Measurements from ENCODE around the gene POU2F3. TPM values are rescaled to one million over a fixed set of nuclear protein-coding genes. Genes with fewer than 3 reads are reported as not detected.

POU2F3 gene
- not detected for polyA plus RNA-seq (2013, experiment 1 of 2; ENCODE audit: insufficient read length)
- polyA plus RNA-seq (2013, experiment 2 of 2; ENCODE audit: insufficient read length): 0.48 TPM

DNA sequence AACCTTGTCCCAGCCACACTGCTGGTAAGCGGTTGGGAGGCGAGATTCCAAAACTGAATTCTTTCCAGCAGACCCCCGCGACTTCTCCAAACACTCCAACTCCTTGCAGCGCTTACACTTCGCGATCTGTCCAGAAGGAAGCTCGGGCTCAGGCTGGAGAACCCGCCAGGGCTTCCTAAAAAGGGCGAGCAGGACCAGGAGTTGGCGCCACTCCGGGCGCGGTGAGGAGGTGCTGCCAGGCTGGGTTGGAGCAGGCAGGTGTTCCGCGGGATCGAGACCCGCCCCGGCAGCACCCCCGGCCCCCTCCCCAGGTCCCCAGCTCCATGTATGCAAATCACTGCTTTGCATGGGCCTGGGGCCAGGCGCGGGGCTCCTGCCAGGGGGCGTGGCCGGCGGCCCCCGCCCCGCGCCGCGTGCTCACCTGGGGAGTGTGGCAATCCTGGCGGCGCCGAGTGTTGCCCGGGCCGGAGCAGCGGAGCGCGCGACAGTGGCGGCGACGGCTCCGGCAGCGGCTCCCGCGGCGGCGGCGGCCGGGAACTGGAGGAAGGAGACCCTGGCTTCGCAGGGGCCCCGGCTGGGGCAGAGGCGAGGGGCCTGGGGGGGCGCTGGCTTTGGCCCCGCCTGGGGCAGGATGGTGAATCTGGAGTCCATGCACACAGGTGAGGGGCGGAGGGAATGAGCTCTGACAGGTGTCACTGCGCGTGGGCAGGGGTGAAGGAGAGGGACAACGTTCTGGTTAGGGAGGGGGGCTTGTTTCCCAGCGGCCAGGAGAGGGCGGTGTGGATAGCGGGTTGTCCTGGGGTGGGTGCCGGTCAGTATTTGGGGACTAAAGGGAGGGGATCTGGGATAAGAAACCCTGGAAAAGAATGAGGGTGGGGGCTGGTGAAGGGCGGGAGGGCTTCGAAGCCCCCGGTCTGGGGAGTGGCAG is at the start of gene POU2F3:
Gene POU2F3, plus strand, starts transcription at position 428 of the 928 bp plus-strand sequence. Its CDS starts 204 bp downstream, at position 632.
- no peak for DNase-seq

DNA sequence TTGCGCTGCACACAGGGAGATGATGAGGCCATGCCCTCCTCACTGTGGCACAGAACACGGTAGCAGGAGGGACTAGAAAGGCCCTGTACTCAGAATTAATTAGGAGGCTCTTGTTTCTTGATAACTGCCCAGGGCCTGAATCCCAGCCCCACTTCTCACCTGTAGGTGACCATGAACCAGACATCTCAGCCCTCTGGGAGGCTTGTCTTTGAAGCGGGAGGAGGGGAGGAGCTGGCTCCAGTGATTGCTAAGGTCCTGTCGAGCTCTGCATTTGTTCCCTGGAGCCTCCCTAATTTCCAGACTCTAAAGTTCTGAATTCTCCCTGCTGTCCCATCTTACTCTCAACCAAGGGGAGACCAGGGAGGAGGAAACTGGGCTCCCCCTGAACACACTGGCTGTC is 48.9 kb upstream of the POU2F3 start:
- no peak for DNase-seq

- no peak for DNase-seq
Measured at GRCh38 chr11:120192831-120193625, 46.9 kb upstream of the POU2F3 start.

GRCh38 chr11:120194166-120194565 is 45.8 kb upstream of the POU2F3 start:
- DNase-seq: no peak

GRCh38 chr11:120195601-120196320 is 44.2 kb upstream of the POU2F3 start:
- DNase-seq: no peak

GRCh38 chr11:120196826-120197225 is 43.1 kb upstream of the POU2F3 start:
- no peak for DNase-seq

GRCh38 chr11:120197251-120197891 is 42.6 kb upstream of the POU2F3 start:
- DNase-seq: peak; percentile 89

- no peak for DNase-seq
Measured at GRCh38 chr11:120197977-120198376, 42.0 kb upstream of the POU2F3 start.

DNA sequence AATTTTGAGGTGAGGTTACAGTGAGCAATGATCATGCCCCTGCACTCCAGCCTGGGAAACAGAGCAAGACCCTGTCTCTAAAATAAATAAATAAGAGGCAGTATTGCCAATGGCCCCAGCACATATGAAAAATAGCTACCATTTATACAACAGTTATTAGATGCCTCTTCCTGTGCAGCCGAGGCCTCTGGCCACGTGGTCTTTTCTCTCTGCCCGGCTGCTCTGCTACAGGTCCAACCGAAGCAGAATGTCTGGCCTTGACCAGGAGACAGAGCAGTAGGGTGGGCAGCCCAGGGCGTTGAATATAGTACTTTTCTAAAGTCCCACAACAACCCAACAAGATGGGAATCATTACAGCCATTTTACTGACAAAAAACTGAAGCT is 41.5 kb upstream of the POU2F3 start:
- DNase-seq: no peak

- DNase-seq: no peak
Measured at GRCh38 chr11:120198787-120199469, 41.0 kb upstream of the POU2F3 start.

- no peak for DNase-seq
Measured at GRCh38 chr11:120199613-120200012, 40.3 kb upstream of the POU2F3 start.

- DNase-seq: no peak
Measured at GRCh38 chr11:120200677-120201076, 39.3 kb upstream of the POU2F3 start.

DNA sequence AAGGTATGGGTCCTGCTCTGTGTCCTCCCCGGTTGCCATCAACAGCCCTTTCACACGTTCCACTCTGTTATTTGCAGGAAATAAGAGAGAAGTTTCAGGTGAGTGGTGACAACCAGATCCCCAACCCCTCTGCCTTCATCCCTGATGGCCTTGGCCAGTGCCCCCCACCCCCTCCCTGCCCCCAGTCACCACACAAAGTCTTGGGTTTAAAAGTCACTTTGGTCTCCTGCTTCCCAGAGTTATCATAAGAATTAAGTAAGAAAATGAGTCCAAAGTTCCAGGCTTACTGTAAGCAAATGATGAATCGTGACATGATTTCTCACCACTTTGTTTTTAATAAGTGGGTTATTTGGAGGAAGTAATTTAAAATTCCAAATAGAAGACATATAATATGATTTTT is 38.3 kb upstream of the POU2F3 start:
- DNase-seq: no peak

DNA sequence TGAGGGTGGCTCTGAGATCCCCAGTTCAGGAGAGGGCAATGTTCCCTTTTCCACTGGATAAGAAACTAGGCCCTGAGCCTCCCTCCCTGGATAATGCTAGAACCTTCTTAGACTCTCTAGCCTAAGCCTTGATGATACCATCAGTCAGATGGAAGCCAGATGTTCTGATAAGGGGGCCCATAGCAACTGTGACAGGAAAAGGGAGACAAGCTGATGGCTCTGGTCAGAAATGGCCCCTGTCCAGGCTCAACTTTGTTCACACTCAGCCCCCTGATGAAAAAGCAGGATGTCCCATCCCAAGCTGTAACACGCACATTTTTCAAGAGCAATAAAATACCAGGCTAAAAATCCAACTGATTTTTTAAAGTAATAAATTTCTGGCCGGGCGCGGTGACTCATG is 36.3 kb upstream of the POU2F3 start:
- no peak for DNase-seq

DNA sequence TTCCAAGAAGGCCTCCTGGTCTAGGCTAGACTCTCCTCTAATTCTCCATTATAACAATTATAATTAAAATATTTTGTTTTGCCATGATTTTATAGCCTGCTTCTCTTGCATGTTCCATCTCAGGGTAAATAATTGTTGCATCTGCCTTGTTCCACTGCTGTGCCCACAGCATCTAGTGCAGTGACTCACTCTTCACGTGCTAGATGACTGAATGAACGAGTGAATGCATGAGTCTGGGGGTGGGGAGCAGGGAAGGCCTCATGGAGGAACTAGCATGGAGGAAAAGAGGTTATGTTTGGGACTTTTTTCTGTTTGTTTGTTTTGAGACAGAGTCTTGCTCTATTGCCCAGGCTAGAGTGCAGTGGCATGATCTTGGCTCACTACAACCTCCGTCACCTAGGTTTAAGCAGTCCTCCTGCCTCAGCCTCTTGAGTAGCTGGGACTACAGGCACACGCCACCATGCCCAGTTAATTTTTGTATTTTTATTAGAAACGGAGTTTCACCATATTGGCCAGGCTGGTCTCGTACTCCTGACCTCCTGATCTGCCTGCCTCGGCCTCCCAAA is 34.3 kb upstream of the POU2F3 start:
- no peak for DNase-seq

GRCh38 chr11:120207512-120207911 is 32.4 kb upstream of the POU2F3 start:
- no peak for DNase-seq

- no peak for DNase-seq
Measured at GRCh38 chr11:120208001-120208441, 31.9 kb upstream of the POU2F3 start.

DNA sequence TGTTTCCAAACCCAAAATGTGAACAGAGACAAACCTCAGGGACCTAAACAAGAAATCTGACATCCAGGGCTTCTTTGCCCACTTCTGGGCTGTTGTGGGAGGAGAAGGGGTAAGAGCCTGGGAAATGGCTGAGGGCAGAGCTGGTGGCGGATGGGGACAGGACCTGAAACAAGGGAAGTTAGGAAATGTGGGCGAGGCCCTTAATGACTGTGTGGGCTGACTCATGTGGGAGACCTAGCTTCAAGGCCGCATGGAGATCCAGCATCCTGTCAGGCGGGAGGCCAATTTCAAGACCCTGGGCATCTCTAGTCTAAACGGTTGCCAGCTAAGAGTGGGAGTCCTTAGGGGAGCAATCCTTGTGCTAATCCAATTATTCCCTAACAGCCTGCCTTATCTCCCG is 31.2 kb upstream of the POU2F3 start:
- peak; percentile 66 for DNase-seq

- no peak for DNase-seq
Measured at GRCh38 chr11:120209746-120210625, 30.0 kb upstream of the POU2F3 start.

Measured in fibroblast of skin of scalp (primary cell).